Measurements from ENCODE around the gene YY1AP1. TPM values are rescaled to one million over a fixed set of nuclear protein-coding genes. Genes with fewer than 3 reads are reported as not detected.
"Not testable (repeated sequence)": the region's sequence is repeated elsewhere in the genome, so short reads cannot be mapped to it uniquely, and the experiment has no call there.

The YY1AP1 gene
- total RNA-seq, 1 experiment from 2014 or later: 38.3 TPM

GRCh38 chr1:155715777-155716176, 27.2 kb upstream of the YY1AP1 start:
- POLR2A ChIA-PET (ENCODE audit: unreplicated experiment): no interaction called here
- Histone ChIP-seq H3K36me3 (ENCODE audit: low read depth) (peaks cover 8% of the 10 kb centered on the region; the same call in 1 of the 2 replicates), H3K9me2 (ENCODE audit: insufficient read depth) (no peaks in the 10 kb centered on the region), H3K4me2 (no peak overlapping the region), H2AFZ (no peak overlapping the region), H4K20me1 (ENCODE audit: insufficient read depth) (peaks cover 13% of the 10 kb centered on the region), H3K4me3 (no peak overlapping the region), H3K79me2 (ENCODE audit: low read depth) (peaks cover 3% of the 10 kb centered on the region; the same call in 1 of the 2 replicates), H3K4me1 (replicated peaks; ENCODE audit: insufficient read depth) (no peaks in the 10 kb centered on the region), H3F3A (ENCODE audit: insufficient read depth, low read depth) (peaks cover 6% of the 10 kb centered on the region; the same call in 1 of the 2 replicates), H3K27ac (no peak overlapping the region), H3K27me3 (ENCODE audit: insufficient read depth, low read depth) (no peaks in the 10 kb centered on the region), H3K9me3 (ENCODE audit: insufficient read depth, low read depth) (no peaks in the 10 kb centered on the region)
- BruUV-seq (replicated peaks): no TSS peak
- intact Hi-C loops (cut with micrococcal nuclease; ENCODE audit: unreplicated experiment): no loop called here
- no peak for TF ChIP-seq CTCF (conservative IDR thresholded peaks at IDR 0.05)
- no peak for TF ChIP-seq EZH2 (IDR thresholded peaks at IDR 0.05; ENCODE audit: low read depth)
- no peak for DNase-seq
- CTCF ChIA-PET: no interaction called here

- not testable (repeated sequence) for H3K79me2 ChIP-seq (ENCODE audit: low read depth)
Observed at GRCh38 chr1:155715056-155715455, 26.5 kb upstream of the YY1AP1 start.

GRCh38 chr1:155713075-155713474, 24.5 kb upstream of the YY1AP1 start:
- POLR2A ChIA-PET (ENCODE audit: unreplicated experiment): interaction anchor here (0.6 kb wide), 1 partner anchor 155 kb away, joined by 6 read pairs; no protein-coding TSS in a partner anchor
- H3K27me3 ChIP-seq (ENCODE audit: insufficient read depth, low read depth): no peaks in the 10 kb centered on the region
- DNase-seq: no peak
- H3K27ac ChIP-seq: no peak overlapping the region
- no peak for TF ChIP-seq CTCF (conservative IDR thresholded peaks at IDR 0.05)
- TF ChIP-seq EZH2 (IDR thresholded peaks at IDR 0.05; ENCODE audit: low read depth): no peak
- no peaks in the 10 kb centered on the region for H3K9me2 ChIP-seq (ENCODE audit: insufficient read depth)
- no peaks in the 10 kb centered on the region for H3K9me3 ChIP-seq (ENCODE audit: insufficient read depth, low read depth)
- H3K4me2 ChIP-seq: no peak overlapping the region
- H3K4me1 ChIP-seq (replicated peaks; ENCODE audit: insufficient read depth): no peaks in the 10 kb centered on the region
- peaks cover 19% of the 10 kb centered on the region for H4K20me1 ChIP-seq (ENCODE audit: insufficient read depth)
- H3K79me2 ChIP-seq (ENCODE audit: low read depth): peaks cover 20% of the 10 kb centered on the region; the same call in 1 of the 2 replicates
- peaks cover 3% of the 10 kb centered on the region; the same call in 1 of the 2 replicates for H3F3A ChIP-seq (ENCODE audit: insufficient read depth, low read depth)
- CTCF ChIA-PET: no interaction called here
- no TSS peak for BruUV-seq (replicated peaks)
- no peak overlapping the region for H2AFZ ChIP-seq
- H3K4me3 ChIP-seq: no peak overlapping the region
- H3K36me3 ChIP-seq (ENCODE audit: low read depth): no peaks in the 10 kb centered on the region
- intact Hi-C loops (cut with micrococcal nuclease; ENCODE audit: unreplicated experiment): no loop called here

More at GRCh38 chr1:155715056-155715455, 26.5 kb upstream of the YY1AP1 start:
- H3K4me2 ChIP-seq; H2AFZ ChIP-seq; H3K9me3 ChIP-seq (ENCODE audit: insufficient read depth, low read depth); H3K9me2 ChIP-seq (ENCODE audit: insufficient read depth); H3K4me3 ChIP-seq; H3K4me1 ChIP-seq (replicated peaks; ENCODE audit: insufficient read depth); POLR2A ChIA-PET (ENCODE audit: unreplicated experiment); intact Hi-C loops (cut with micrococcal nuclease; ENCODE audit: unreplicated experiment); BruUV-seq (replicated peaks); CTCF ChIA-PET; H3K27me3 ChIP-seq (ENCODE audit: insufficient read depth, low read depth); H3F3A ChIP-seq (ENCODE audit: insufficient read depth, low read depth); DNase-seq; H3K27ac ChIP-seq; H3K36me3 ChIP-seq (ENCODE audit: low read depth): not testable (repeated sequence)
- peaks cover 13% of the 10 kb centered on the region for H4K20me1 ChIP-seq (ENCODE audit: insufficient read depth)

GRCh38 chr1:155712636-155713035, 24.1 kb upstream of the YY1AP1 start:
- H3K36me3 ChIP-seq (ENCODE audit: low read depth); intact Hi-C loops (cut with micrococcal nuclease; ENCODE audit: unreplicated experiment): not testable (repeated sequence)

GRCh38 chr1:155711457-155711856, 22.9 kb upstream of the YY1AP1 start:
- POLR2A ChIA-PET (ENCODE audit: unreplicated experiment); H3K36me3 ChIP-seq (ENCODE audit: low read depth); H3F3A ChIP-seq (ENCODE audit: insufficient read depth, low read depth); H3K9me3 ChIP-seq (ENCODE audit: insufficient read depth, low read depth); BruUV-seq (replicated peaks); intact Hi-C loops (cut with micrococcal nuclease; ENCODE audit: unreplicated experiment); H3K4me2 ChIP-seq; H3K9me2 ChIP-seq (ENCODE audit: insufficient read depth); H3K27me3 ChIP-seq (ENCODE audit: insufficient read depth, low read depth); DNase-seq; H3K27ac ChIP-seq; CTCF ChIA-PET; H3K4me1 ChIP-seq (replicated peaks; ENCODE audit: insufficient read depth); H2AFZ ChIP-seq; H3K4me3 ChIP-seq: not testable (repeated sequence)
- H4K20me1 ChIP-seq (ENCODE audit: insufficient read depth): peaks cover 23% of the 10 kb centered on the region
- H3K79me2 ChIP-seq (ENCODE audit: low read depth): peaks cover 32% of the 10 kb centered on the region

More at GRCh38 chr1:155712636-155713035, 24.1 kb upstream of the YY1AP1 start:
- H3F3A ChIP-seq (ENCODE audit: insufficient read depth, low read depth); DNase-seq; H3K27me3 ChIP-seq (ENCODE audit: insufficient read depth, low read depth); H3K4me1 ChIP-seq (replicated peaks; ENCODE audit: insufficient read depth); H2AFZ ChIP-seq; H3K27ac ChIP-seq; H3K9me3 ChIP-seq (ENCODE audit: insufficient read depth, low read depth); H3K4me3 ChIP-seq; BruUV-seq (replicated peaks); H3K9me2 ChIP-seq (ENCODE audit: insufficient read depth); H3K4me2 ChIP-seq: not testable (repeated sequence)
- ChIA-PET POLR2A (ENCODE audit: unreplicated experiment) (interaction anchor here (0.6 kb wide), 1 partner anchor 154 kb away, joined by 6 read pairs; no protein-coding TSS in a partner anchor), CTCF (interaction anchor here (0.7 kb wide), 1 partner anchor 64 kb away, joined by 3 read pairs; no protein-coding TSS in a partner anchor)
- H4K20me1 ChIP-seq (ENCODE audit: insufficient read depth): peaks cover 23% of the 10 kb centered on the region
- TF ChIP-seq CTCF (conservative IDR thresholded peaks at IDR 0.05): peak; percentile 44; the same call in 1 of the 2 replicates
- peaks cover 24% of the 10 kb centered on the region for H3K79me2 ChIP-seq (ENCODE audit: low read depth)

Measured in PC-9 (cell line).